A673 (cell line): ENCODE data around the gene ZNF624. TPM values are rescaled to one million over a fixed set of nuclear protein-coding genes. Genes with fewer than 3 reads are reported as not detected.

Experiments
- BruUV-seq: library from RNA; stranded (reverse); fragments of 400-500 nt; replicated peaks from 2 replicates; lab custom pipeline; 2021; lab: Mats Ljungman, UMichigan
- CTCF ChIA-PET: fragments of 300-600 bp; sonication (Branson Sonifier 250); formaldehyde crosslinking; loops from one replicate; lab custom pipeline; 2022; ENCODE audit warnings: antibody characterized with exemption; lab: Charles Lee
- POLR2A ChIA-PET: fragments of 300-600 bp; sonication (Branson Sonifier 250); formaldehyde crosslinking; loops from one replicate; lab custom pipeline; 2022; ENCODE audit warnings: antibody characterized with exemption; ENCODE audit not compliant: low non-redundant PET; lab: Charles Lee
- DNase-seq: peaks from one replicate; pipeline ENCODE4 v3.0.0-alpha.2; 2015; ENCODE audit warnings: low spot score
- H3K27ac ChIP-seq: fragments of 200-600 bp; sonication (generic); 2 replicates; pipeline ENCODE4 v1.5.1; 2016; ENCODE audit warnings: mixed run types, low read depth, mild to moderate bottlenecking, mixed read lengths, antibody characterized with exemption, low read length; ENCODE audit not compliant: poor library complexity, severe bottlenecking
- H3K27me3 ChIP-seq: fragments of 200-600 bp; sonication (generic); replicated peaks from 2 replicates; pipeline ENCODE4 v1.6.1; 2017; ENCODE audit warnings: mixed run types, low read depth, mild to moderate bottlenecking, mixed read lengths, antibody characterized with exemption, low read length; ENCODE audit not compliant: insufficient read depth, poor library complexity
- H3K36me3 ChIP-seq: fragments of 200-600 bp; sonication (generic); 2 replicates; pipeline ENCODE4 v1.6.1; 2016; ENCODE audit warnings: mixed run types, mild to moderate bottlenecking, mixed read lengths, antibody characterized with exemption, low read length; ENCODE audit not compliant: insufficient read depth, poor library complexity, severe bottlenecking
- H3K4me1 ChIP-seq: fragments of 200-600 bp; sonication (generic); 2 replicates; pipeline ENCODE4 v1.6.1; 2017; ENCODE audit warnings: mixed run types, mild to moderate bottlenecking, mixed read lengths, antibody characterized with exemption, low read length; ENCODE audit not compliant: insufficient read depth, poor library complexity, severe bottlenecking
- H3K4me3 ChIP-seq: fragments of 200-600 bp; sonication (generic); 2 replicates; pipeline ENCODE4 v1.5.1; 2016; ENCODE audit warnings: low read depth, mixed run types, mild to moderate bottlenecking, mixed read lengths, low read length; ENCODE audit not compliant: poor library complexity, severe bottlenecking
- H3K9me3 ChIP-seq: fragments of 200-600 bp; sonication (generic); 2 replicates; pipeline ENCODE4 v1.6.1; 2016; ENCODE audit warnings: mixed run types, low read depth, mild to moderate bottlenecking, mixed read lengths, antibody characterized with exemption, low read length; ENCODE audit not compliant: poor library complexity, severe bottlenecking
- EZH2 ChIP-seq: fragments of 200-600 bp; sonication (generic); IDR thresholded peaks from 2 replicates; pipeline ENCODE4 v1.6.1; 2017; ENCODE audit warnings: borderline replicate concordance, low read depth, mild to moderate bottlenecking, mixed read lengths, antibody characterized with exemption, low read length; ENCODE audit not compliant: poor library complexity, severe bottlenecking
- intact Hi-C: fragments of 100-400 bp; cut with micrococcal nuclease; formaldehyde crosslinking; loops from one replicate; pipeline ENCODE4 v1.10.0; 2022; ENCODE audit not compliant: unreplicated experiment
- total RNA-seq: library from RNA; stranded (reverse); gene quantifications from 2 replicates; pipeline ENCODE4 v1.2.3, GENCODE V29; 2021
- TF ChIP-seq, protein P1 (sequence below): fragments of 300-800, 200-600 bp; sonication (generic); conservative IDR thresholded peaks from 2 replicates; pipeline ENCODE4 v1.5.1; 2017; ENCODE audit warnings: low read depth, mild to moderate bottlenecking, antibody characterized with exemption, low read length, moderate library complexity, mixed read lengths

ZNF624 gene
- total RNA-seq, 1 experiment from 2014 or later = 9.2 TPM

DNA sequence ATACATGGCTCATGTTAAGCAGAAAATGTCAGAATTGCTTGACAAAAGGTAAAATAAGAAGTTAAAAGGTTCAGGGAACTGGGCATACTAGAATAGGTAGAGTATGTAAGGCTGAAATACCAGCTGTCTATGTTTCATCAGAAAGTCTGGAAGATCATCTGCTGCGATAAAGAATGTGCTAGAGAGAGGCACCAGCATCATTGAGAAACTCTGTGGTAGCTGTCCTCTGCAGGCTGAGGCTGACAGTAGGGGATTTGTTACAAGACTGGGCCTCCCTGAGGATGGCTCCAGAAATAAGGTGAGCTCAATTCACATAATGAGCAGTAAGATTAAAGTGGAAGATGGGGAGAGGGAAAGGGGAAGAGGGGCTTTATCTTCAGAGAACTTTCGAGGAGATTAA lies 80.2 kb downstream of the ZNF624 start:
- no peak overlapping the region for H3K27ac ChIP-seq
- H3K36me3 ChIP-seq = no peaks in the 10 kb centered on the region
- TF ChIP-seq, protein P1, sequence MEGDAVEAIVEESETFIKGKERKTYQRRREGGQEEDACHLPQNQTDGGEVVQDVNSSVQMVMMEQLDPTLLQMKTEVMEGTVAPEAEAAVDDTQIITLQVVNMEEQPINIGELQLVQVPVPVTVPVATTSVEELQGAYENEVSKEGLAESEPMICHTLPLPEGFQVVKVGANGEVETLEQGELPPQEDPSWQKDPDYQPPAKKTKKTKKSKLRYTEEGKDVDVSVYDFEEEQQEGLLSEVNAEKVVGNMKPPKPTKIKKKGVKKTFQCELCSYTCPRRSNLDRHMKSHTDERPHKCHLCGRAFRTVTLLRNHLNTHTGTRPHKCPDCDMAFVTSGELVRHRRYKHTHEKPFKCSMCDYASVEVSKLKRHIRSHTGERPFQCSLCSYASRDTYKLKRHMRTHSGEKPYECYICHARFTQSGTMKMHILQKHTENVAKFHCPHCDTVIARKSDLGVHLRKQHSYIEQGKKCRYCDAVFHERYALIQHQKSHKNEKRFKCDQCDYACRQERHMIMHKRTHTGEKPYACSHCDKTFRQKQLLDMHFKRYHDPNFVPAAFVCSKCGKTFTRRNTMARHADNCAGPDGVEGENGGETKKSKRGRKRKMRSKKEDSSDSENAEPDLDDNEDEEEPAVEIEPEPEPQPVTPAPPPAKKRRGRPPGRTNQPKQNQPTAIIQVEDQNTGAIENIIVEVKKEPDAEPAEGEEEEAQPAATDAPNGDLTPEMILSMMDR = no peak
- TF ChIP-seq EZH2 = no peak
- BruUV-seq = no TSS peak
- H3K4me1 ChIP-seq = no peaks in the 10 kb centered on the region
- ChIA-PET POLR2A (no interaction called here), CTCF (no interaction called here)
- no peaks in the 10 kb centered on the region for H3K9me3 ChIP-seq
- H3K4me3 ChIP-seq = no peak overlapping the region
- no peaks in the 10 kb centered on the region for H3K27me3 ChIP-seq
- intact Hi-C loops = no loop called here
- no peak for DNase-seq

Other genes starting within 250 kb of the ZNF624 start
- gene TRPV2, start 238.3 kb downstream of the ZNF624 start, total RNA-seq = not detected in 2 replicates
- gene LRRC75A, start 161.7 kb downstream of the ZNF624 start, total RNA-seq = 2.8 and 3.6 TPM in 2 replicates
- 10.0 and 13.7 TPM in 2 replicates for gene ZNF287, start 84.6 kb downstream of the ZNF624 start, total RNA-seq
- 2.5 and 2.7 TPM in 2 replicates for gene CCDC144A, start 36.4 kb upstream of the ZNF624 start, total RNA-seq